ENCODE measurements around the gene RPS2. TPM values are rescaled to one million over a fixed set of nuclear protein-coding genes. Genes with fewer than 3 reads are reported as not detected.

RPS2 gene
- total RNA-seq, 1 experiment from 2014 or later, result 3,874 TPM

DNA sequence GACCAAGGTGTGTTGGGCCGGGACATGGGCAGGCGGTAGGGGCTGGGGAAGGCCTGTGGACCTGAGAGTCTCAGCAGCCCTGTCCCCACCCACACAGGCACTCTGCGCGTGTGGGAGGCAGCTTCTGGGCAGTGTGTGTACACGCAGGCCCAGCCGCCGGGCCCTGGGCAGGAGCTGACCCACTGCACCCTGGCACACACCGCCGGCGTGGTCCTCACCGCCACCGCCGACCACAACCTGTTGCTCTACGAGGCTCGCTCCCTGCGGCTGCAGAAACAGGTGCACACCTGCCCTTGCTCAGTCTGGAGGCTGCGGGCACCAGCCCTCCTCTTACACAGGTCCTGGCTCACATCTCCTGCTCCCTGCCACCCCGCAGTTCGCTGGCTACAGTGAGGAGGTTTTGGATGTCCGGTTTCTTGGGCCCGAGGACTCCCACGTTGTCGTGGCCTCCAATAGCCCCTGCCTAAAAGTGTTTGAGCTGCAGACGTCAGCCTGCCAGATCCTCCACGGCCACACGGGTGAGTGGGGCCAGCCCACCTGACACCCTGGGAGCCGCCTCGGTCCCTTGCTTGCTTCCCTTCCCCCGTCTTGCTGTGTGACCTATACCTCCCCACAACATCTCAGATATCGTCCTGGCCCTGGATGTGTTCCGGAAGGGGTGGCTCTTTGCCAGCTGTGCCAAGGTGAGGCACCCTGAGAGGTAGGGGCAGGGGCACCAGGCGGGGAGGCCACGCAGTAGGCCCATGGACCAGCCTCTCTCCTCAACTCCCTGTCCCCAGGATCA, 11.0 kb upstream of the RPS2 start:
- no peak overlapping the region; a peak in 1 of 7 replicates for H3K27ac Mint-ChIP-seq
- Histone ChIP-seq H3K27me3 (ENCODE audit: insufficient read depth, low read length) (peaks cover 2% of the 10 kb centered on the region; the same call in 1 of the 2 replicates), H3K56ac (ENCODE audit: insufficient read length, low read depth, low read length) (no peak overlapping the region), H2BK5ac (ENCODE audit: insufficient read length, low read length) (no peak overlapping the region), H2BK12ac (ENCODE audit: insufficient read length, low read depth, low read length) (no peak overlapping the region), H3K23ac (ENCODE audit: insufficient read length, low read depth, low read length) (no peak overlapping the region), H3K4ac (ENCODE audit: low read depth, low read length) (no peak overlapping the region), H3T11ph (ENCODE audit: low read length) (no peak overlapping the region), H2BK20ac (ENCODE audit: low read depth, low read length, poor library complexity, severe bottlenecking) (no peak overlapping the region), H3K79me2 (ENCODE audit: insufficient read depth, low read length) (peaks cover 6% of the 10 kb centered on the region; the same call in 1 of the 2 replicates), H4K5ac (ENCODE audit: insufficient read length, low read depth, low read length) (no peak overlapping the region), H4K91ac (ENCODE audit: insufficient read length, low read depth, low read length) (no peak overlapping the region), H3K4me2 (ENCODE audit: insufficient read depth, insufficient read length, low read length) (no peak overlapping the region), H4K20me1 (ENCODE audit: control insufficient read depth, insufficient read depth, insufficient read length) (no peaks in the 10 kb centered on the region), H2AFZ (ENCODE audit: low read length) (no peak overlapping the region), H3K14ac (ENCODE audit: insufficient read depth, low read length) (no peak overlapping the region), H3K9me3 (ENCODE audit: control insufficient read depth, low read depth, low read length) (no peaks in the 10 kb centered on the region), H3K27ac (ENCODE audit: insufficient read length, low read depth, low read length) (no peak overlapping the region), H3K9ac (ENCODE audit: extremely low read depth, insufficient read length, low read length) (no peak overlapping the region), H2AK5ac (ENCODE audit: insufficient read length, low read length) (no peak overlapping the region), H3K23me2 (ENCODE audit: insufficient read length, low read depth, low read length, poor library complexity, severe bottlenecking) (peaks cover 17% of the 10 kb centered on the region), H3K18ac (ENCODE audit: insufficient read length, low read depth, low read length) (no peak overlapping the region), H2BK15ac (ENCODE audit: low read depth, low read length) (no peak overlapping the region), H3K79me1 (ENCODE audit: insufficient read depth, low read depth, low read length, poor library complexity, severe bottlenecking) (peaks cover 5% of the 10 kb centered on the region), H4K8ac (replicated peaks; ENCODE audit: insufficient read length, low read depth, low read length) (no peak overlapping the region), H3K4me1 (ENCODE audit: insufficient read depth, low read length) (no peaks in the 10 kb centered on the region), H2BK120ac (ENCODE audit: low read depth, low read length, poor library complexity, severe bottlenecking) (no peak overlapping the region)
- H3K4me1 Mint-ChIP-seq, result peaks cover 8 to 17% of the 10 kb centered on the region in 2 experiments
- no peak overlapping the region for H3K4me3 Mint-ChIP-seq
- TF ChIP-seq CTCF (conservative IDR thresholded peaks at IDR 0.05), result no peak
- no peaks in the 10 kb centered on the region for H3K9me3 Mint-ChIP-seq
- DNase-seq, result no peak
- peaks cover 13% of the 10 kb centered on the region for H3K27me3 Mint-ChIP-seq (ENCODE audit: low read depth)
- peaks cover 10 to 27% (median 25%) of the 10 kb centered on the region in 3 experiments for H3K36me3 Mint-ChIP-seq (ENCODE audit: insufficient read depth in 1 of 3, low read depth in 3 of 3)
- no CpG with 5 or more reads among the region's 33 CpGs for WGBS (ENCODE audit: extremely low coverage, insufficient read length, low lambda C conversion rate)

Data from H9 (cell line).